ENCODE data around the gene RASGRF1.

The RASGRF1 gene

DNA sequence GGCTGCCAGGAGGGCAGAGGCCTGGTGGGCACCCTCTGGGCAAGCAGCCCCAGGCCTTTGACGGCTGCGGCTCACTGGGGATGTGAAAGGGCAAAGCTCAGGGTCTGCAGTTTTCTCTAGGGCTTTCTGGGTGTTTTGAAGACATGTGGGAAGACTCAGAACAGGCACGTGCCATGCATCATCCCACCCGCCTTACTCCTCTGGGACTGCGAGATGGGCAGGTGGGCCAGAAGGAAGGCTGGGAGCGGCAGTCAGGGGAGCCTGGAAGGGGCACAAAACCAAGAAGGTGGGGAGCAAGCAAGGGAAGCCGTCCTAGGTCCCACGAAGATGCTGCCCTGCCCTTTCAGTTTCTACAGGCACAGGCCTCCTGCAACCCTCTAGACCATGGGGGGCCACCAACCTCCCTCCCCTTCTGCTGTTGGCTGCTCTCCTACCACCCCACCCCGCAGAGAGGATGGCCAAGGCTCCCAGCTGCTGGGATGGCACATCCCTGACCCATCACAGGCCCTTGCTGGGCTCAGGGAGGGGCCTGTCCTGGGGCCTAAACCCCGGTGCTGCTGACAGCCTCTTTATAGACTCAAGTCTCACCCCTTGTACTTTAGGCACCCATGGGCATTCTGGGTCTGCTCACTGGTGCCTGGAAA lies 73.9 kb downstream of the RASGRF1 start:
- H3K36me3 ChIP-seq (ENCODE audit: control insufficient read depth, insufficient read depth, low read length): no peaks in the 10 kb centered on the region
- H3K27me3 ChIP-seq (ENCODE audit: control insufficient read depth, insufficient read depth, low read length): no peaks in the 10 kb centered on the region
- no peak overlapping the region for H3K4me3 ChIP-seq (ENCODE audit: low read depth, low read length)
- no peaks in the 10 kb centered on the region for H3K9me3 ChIP-seq (ENCODE audit: control insufficient read depth, insufficient read depth, low read length)
- H3K9ac ChIP-seq (ENCODE audit: low read depth, low read length): no peak overlapping the region
- no peaks in the 10 kb centered on the region for H3K4me1 ChIP-seq (ENCODE audit: control insufficient read depth, insufficient read depth, low read length)

DNA sequence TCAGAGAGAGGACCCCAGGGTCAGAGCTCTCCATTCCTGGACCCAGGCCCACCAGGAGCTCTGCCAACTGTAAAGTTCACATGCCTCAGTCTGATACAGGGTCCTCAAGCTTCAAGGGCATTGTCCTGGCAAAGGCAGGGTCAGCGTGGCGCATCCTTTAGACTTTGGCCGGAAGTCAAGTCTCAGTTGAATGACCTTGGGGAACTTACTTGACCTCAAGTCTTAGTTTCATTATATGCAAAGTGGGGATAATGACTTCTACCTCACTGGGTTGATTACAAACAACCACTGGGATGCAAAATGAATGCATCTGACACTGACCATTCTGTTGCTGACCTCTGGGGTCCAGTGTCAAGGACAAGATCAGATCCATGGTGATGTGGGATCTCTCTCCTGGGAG lies 75.2 kb downstream of the RASGRF1 start:
- Histone ChIP-seq H3K27me3 (ENCODE audit: control insufficient read depth, insufficient read depth, low read length) (no peaks in the 10 kb centered on the region), H3K9ac (ENCODE audit: low read depth, low read length) (no peak overlapping the region), H3K4me1 (ENCODE audit: control insufficient read depth, insufficient read depth, low read length) (no peaks in the 10 kb centered on the region), H3K36me3 (ENCODE audit: control insufficient read depth, insufficient read depth, low read length) (no peaks in the 10 kb centered on the region), H3K4me3 (ENCODE audit: low read depth, low read length) (no peak overlapping the region), H3K9me3 (ENCODE audit: control insufficient read depth, insufficient read depth, low read length) (no peaks in the 10 kb centered on the region)

DNA sequence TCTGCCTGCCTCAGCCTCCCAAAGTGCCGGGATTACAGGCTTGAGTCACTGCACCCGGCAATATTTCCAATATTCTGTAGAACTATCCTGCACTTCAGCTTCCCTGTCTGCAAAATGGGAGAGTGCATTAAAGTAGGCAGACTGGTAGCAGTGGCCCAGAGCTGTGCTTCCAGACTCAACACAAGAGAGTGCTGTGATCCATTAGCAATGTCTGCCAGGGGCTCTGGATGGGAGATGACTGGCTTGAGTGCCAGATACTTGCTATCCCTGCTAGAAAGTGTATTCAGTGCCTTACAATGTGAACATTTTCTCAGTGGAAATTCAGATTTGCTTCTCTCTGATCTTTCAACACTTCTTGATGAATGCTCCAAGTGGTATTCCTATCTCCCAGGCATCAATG lies 80.3 kb downstream of the RASGRF1 start:
- no peak overlapping the region for H3K9ac ChIP-seq (ENCODE audit: low read depth, low read length)
- H3K4me3 ChIP-seq (ENCODE audit: low read depth, low read length): no peak overlapping the region
- H3K36me3 ChIP-seq (ENCODE audit: control insufficient read depth, insufficient read depth, low read length): no peaks in the 10 kb centered on the region
- H3K4me1 ChIP-seq (ENCODE audit: control insufficient read depth, insufficient read depth, low read length): no peaks in the 10 kb centered on the region
- H3K9me3 ChIP-seq (ENCODE audit: control insufficient read depth, insufficient read depth, low read length): no peaks in the 10 kb centered on the region
- H3K27me3 ChIP-seq (ENCODE audit: control insufficient read depth, insufficient read depth, low read length): peaks cover 7% of the 10 kb centered on the region

DNA sequence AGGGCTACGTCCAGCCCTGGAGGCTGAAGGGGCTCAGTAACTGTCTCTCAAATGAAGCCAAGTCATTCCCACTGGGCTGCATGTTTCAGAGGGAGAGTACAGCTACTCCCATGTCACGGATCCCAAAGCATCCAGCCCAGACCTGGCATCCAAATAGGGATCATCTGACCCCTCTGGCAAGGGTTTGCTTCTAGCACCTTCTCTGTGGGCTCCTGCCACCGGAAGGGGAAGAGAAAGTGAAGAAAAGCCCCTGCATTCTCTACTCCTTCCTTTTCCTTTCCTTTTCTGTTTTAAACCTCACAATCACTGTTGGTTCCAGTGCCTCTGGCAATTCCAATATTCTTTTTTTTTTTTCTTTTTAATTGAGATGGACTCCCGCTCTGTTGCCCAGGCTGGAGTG lies 81.2 kb downstream of the RASGRF1 start:
- H3K9ac ChIP-seq (ENCODE audit: low read depth, low read length): no peak overlapping the region
- peaks cover 12% of the 10 kb centered on the region for H3K27me3 ChIP-seq (ENCODE audit: control insufficient read depth, insufficient read depth, low read length)

DNA sequence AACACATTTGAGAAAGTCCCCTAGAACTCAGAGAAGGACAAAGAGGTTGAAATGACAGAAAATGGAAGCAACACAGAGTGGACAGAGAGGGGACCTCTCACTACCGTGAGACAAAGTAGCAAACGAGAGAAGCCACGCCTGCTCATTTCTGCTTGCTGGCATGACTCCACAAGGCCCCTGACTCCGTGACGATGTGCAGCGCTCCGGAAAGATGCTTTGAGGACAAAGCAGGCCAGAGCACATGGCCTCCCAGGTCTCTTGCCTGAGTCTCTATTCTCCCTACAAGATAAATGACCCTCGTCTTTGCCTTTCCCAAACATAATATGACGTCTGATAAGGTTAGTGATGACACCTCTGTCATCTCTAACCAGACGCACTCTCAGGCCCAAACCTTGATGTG lies 81.9 kb downstream of the RASGRF1 start:
- Histone ChIP-seq H3K9me3 (ENCODE audit: control insufficient read depth, insufficient read depth, low read length) (no peaks in the 10 kb centered on the region), H3K9ac (ENCODE audit: low read depth, low read length) (no peak overlapping the region), H3K27me3 (ENCODE audit: control insufficient read depth, insufficient read depth, low read length) (peaks cover 12% of the 10 kb centered on the region), H3K36me3 (ENCODE audit: control insufficient read depth, insufficient read depth, low read length) (no peaks in the 10 kb centered on the region), H3K4me1 (ENCODE audit: control insufficient read depth, insufficient read depth, low read length) (peaks cover 5% of the 10 kb centered on the region), H3K4me3 (ENCODE audit: low read depth, low read length) (no peak overlapping the region)

More for the DNA sequence above, 81.2 kb downstream of the RASGRF1 start:
- H3K4me3 ChIP-seq (ENCODE audit: low read depth, low read length): no peak overlapping the region
- no peaks in the 10 kb centered on the region for H3K9me3 ChIP-seq (ENCODE audit: control insufficient read depth, insufficient read depth, low read length)
- no peaks in the 10 kb centered on the region for H3K36me3 ChIP-seq (ENCODE audit: control insufficient read depth, insufficient read depth, low read length)
- peaks cover 5% of the 10 kb centered on the region for H3K4me1 ChIP-seq (ENCODE audit: control insufficient read depth, insufficient read depth, low read length)

DNA sequence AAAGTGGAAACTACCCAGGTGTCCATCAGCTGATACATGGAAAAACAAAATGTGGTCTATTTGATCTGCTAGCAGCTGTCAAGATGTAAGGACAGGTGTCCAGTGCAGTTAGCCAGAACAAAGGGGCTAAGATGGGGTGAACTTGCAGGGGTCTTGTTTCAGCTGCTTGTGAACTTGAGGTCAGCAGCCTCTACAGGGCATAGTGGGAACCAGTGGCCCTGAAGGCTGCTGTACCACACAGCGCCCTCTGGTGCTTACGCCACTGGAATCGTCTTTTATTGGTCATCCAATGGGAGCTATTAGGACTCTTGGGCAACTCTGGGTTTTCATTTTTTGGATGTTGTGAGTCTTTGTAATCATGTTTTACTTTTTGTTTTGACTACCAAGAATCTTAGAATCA lies 83.5 kb downstream of the RASGRF1 start:
- Histone ChIP-seq H3K9me3 (ENCODE audit: control insufficient read depth, insufficient read depth, low read length) (no peaks in the 10 kb centered on the region), H3K9ac (ENCODE audit: low read depth, low read length) (no peak overlapping the region), H3K36me3 (ENCODE audit: control insufficient read depth, insufficient read depth, low read length) (no peaks in the 10 kb centered on the region), H3K27me3 (ENCODE audit: control insufficient read depth, insufficient read depth, low read length) (peaks cover 17% of the 10 kb centered on the region), H3K4me3 (ENCODE audit: low read depth, low read length) (no peak overlapping the region), H3K4me1 (ENCODE audit: control insufficient read depth, insufficient read depth, low read length) (peaks cover 5% of the 10 kb centered on the region)

DNA sequence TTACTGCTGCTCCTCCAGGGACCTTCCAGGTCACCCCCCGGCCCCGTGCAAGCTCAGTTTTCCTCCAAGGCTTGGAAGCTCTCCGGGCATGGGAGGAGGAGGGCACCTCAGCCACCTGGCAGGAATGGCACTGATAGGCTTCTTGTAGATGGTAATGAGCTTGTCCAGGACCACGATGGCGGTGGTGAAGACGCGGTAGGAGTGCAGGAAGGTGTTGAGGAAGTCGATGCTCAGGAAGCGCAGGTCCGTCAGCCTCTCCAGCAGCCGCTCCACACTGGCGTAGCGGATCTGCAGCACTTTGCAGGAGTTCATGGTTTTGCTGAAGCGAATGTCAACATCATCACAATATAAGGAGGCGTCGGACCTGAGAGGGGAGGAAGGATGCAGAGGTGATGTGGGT lies 84.5 kb downstream of the RASGRF1 start:
- Histone ChIP-seq H3K9ac (ENCODE audit: low read depth, low read length) (no peak overlapping the region), H3K36me3 (ENCODE audit: control insufficient read depth, insufficient read depth, low read length) (no peaks in the 10 kb centered on the region), H3K27me3 (ENCODE audit: control insufficient read depth, insufficient read depth, low read length) (peaks cover 17% of the 10 kb centered on the region), H3K4me3 (ENCODE audit: low read depth, low read length) (no peak overlapping the region), H3K4me1 (ENCODE audit: control insufficient read depth, insufficient read depth, low read length) (peaks cover 7% of the 10 kb centered on the region), H3K9me3 (ENCODE audit: control insufficient read depth, insufficient read depth, low read length) (no peaks in the 10 kb centered on the region)

DNA sequence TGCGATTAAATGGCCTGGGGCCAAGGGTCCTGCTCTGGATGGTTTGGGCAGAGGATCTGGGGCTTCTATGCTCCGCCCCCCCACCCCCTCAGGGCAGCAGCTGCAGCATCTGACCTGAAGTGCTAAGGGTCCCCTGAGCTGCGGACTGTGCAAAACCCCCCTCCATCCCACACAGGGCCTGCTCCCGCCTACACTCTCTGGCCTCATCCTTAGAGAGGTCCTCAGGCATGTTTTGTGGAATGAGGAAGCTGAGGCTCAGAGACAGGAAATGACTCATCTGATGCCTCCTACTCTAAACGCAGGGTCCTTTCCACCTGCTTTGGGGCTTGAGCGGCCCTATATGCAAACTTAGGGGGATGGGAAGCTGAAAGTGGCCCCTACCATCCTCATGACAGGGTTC lies 86.2 kb downstream of the RASGRF1 start:
- H3K36me3 ChIP-seq (ENCODE audit: control insufficient read depth, insufficient read depth, low read length): no peaks in the 10 kb centered on the region
- no peak overlapping the region for H3K9ac ChIP-seq (ENCODE audit: low read depth, low read length)
- H3K27me3 ChIP-seq (ENCODE audit: control insufficient read depth, insufficient read depth, low read length): peaks cover 17% of the 10 kb centered on the region
- no peaks in the 10 kb centered on the region for H3K9me3 ChIP-seq (ENCODE audit: control insufficient read depth, insufficient read depth, low read length)
- no peak overlapping the region for H3K4me3 ChIP-seq (ENCODE audit: low read depth, low read length)
- H3K4me1 ChIP-seq (ENCODE audit: control insufficient read depth, insufficient read depth, low read length): peaks cover 7% of the 10 kb centered on the region

DNA sequence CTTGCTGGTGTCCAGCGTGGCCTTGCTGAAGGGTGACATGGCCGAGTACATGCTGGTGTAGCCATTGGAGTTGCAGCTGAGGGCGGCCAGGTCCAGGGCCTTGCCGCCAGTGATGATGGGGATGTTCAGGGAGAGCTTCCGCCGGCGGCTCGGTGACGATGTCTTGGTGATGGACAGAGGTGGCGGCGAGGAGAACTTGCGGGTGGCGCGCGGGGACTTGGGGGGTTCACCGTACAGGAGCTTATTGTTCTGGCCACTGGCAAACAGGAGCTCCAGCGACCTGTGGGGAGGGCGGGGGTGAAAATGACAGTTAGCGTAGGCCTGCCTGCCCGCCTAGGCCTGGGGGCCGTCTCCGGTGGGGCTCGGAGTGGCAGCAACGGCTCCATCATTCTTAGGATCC lies 86.7 kb downstream of the RASGRF1 start:
- no peak overlapping the region for H3K4me3 ChIP-seq (ENCODE audit: low read depth, low read length)
- H3K27me3 ChIP-seq (ENCODE audit: control insufficient read depth, insufficient read depth, low read length): peaks cover 17% of the 10 kb centered on the region
- no peak overlapping the region for H3K9ac ChIP-seq (ENCODE audit: low read depth, low read length)
- peaks cover 7% of the 10 kb centered on the region for H3K4me1 ChIP-seq (ENCODE audit: control insufficient read depth, insufficient read depth, low read length)
- H3K9me3 ChIP-seq (ENCODE audit: control insufficient read depth, insufficient read depth, low read length): no peaks in the 10 kb centered on the region
- H3K36me3 ChIP-seq (ENCODE audit: control insufficient read depth, insufficient read depth, low read length): no peaks in the 10 kb centered on the region

DNA sequence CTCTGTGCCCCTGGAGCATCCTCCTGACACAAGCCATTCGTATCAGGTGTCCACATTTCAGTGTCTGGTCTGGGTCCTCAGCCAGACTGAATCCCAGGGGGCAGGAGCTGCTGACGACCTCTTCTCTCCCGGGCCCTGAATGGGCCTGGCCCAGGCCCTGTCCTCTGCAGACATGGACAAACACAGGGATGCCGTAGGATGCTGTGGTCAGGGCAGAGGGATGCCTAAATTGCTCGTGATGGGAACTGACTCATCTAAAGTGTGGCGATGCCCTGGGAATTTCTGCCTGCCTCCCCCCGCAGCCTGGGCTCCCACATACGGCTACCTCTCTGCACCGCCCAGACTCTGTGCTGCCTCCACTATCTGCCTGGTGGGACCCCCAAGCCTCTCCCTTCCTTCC lies 87.3 kb downstream of the RASGRF1 start:
- H3K27me3 ChIP-seq (ENCODE audit: control insufficient read depth, insufficient read depth, low read length): peaks cover 17% of the 10 kb centered on the region
- no peaks in the 10 kb centered on the region for H3K36me3 ChIP-seq (ENCODE audit: control insufficient read depth, insufficient read depth, low read length)
- H3K4me1 ChIP-seq (ENCODE audit: control insufficient read depth, insufficient read depth, low read length): peaks cover 7% of the 10 kb centered on the region
- no peak overlapping the region for H3K9ac ChIP-seq (ENCODE audit: low read depth, low read length)
- H3K9me3 ChIP-seq (ENCODE audit: control insufficient read depth, insufficient read depth, low read length): no peaks in the 10 kb centered on the region
- no peak overlapping the region for H3K4me3 ChIP-seq (ENCODE audit: low read depth, low read length)

DNA sequence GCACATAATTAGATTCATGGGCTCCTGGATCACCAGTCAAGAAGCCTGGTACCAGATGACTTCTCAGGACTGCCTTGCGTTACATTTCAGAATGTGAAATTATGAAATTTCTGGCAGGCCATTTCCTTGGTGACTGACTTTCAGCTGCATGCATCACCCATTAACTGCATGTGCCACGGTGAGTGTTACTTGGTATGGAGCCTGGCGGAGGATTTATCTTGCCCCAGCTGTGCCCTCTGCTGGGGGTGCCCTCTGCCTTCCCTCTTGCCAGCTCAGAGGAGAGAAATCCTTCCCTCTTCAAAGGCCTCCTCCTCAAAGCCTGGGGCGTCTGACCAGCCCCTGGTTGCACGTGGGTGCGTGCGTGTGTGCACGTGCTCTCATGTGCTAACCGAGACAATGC lies 88.0 kb downstream of the RASGRF1 start:
- H3K4me1 ChIP-seq (ENCODE audit: control insufficient read depth, insufficient read depth, low read length): peaks cover 7% of the 10 kb centered on the region
- H3K9me3 ChIP-seq (ENCODE audit: control insufficient read depth, insufficient read depth, low read length): no peaks in the 10 kb centered on the region
- no peaks in the 10 kb centered on the region for H3K36me3 ChIP-seq (ENCODE audit: control insufficient read depth, insufficient read depth, low read length)
- H3K4me3 ChIP-seq (ENCODE audit: low read depth, low read length): no peak overlapping the region
- H3K27me3 ChIP-seq (ENCODE audit: control insufficient read depth, insufficient read depth, low read length): peaks cover 17% of the 10 kb centered on the region
- H3K9ac ChIP-seq (ENCODE audit: low read depth, low read length): no peak overlapping the region

DNA sequence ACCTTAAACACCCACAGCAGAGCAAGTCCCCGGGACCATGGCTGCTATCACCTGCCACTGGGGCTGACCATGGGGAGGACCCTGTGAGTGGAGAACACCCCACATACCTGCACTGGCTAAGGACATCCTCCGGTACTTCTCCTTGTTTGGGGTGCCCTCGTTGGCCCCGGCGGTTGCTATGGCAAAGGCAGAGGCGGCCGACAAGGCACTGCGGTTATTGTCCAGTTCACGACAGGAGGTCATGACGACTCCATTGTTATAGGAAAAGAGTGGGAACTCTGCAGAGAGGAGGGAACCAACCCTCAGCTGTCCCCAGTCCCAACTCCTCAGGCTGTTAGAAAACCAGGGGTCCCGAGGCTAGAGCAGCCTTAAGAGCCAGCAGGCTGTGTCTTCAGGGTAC lies 90.9 kb downstream of the RASGRF1 start:
- no peaks in the 10 kb centered on the region for H3K9me3 ChIP-seq (ENCODE audit: control insufficient read depth, insufficient read depth, low read length)
- no peak overlapping the region for H3K9ac ChIP-seq (ENCODE audit: low read depth, low read length)
- peaks cover 5% of the 10 kb centered on the region for H3K27me3 ChIP-seq (ENCODE audit: control insufficient read depth, insufficient read depth, low read length)
- H3K4me1 ChIP-seq (ENCODE audit: control insufficient read depth, insufficient read depth, low read length): peaks cover 4% of the 10 kb centered on the region
- H3K4me3 ChIP-seq (ENCODE audit: low read depth, low read length): no peak overlapping the region
- H3K36me3 ChIP-seq (ENCODE audit: control insufficient read depth, insufficient read depth, low read length): no peaks in the 10 kb centered on the region
